ENCODE results near the gene ZFAND5.

ZFAND5 gene

GRCh38 chr9:72401396-72401795 lies 36.4 kb upstream of the ZFAND5 start:
- Mint-ChIP-seq H3K27ac (no peak overlapping the region), H3K4me1 (peaks cover 6% of the 10 kb centered on the region), H3K27me3 (ENCODE audit: low read depth, poor library complexity) (no peaks in the 10 kb centered on the region), H3K36me3 (ENCODE audit: low read depth) (no peaks in the 10 kb centered on the region), H3K4me3 (no peak overlapping the region), H3K9me3 (no peaks in the 10 kb centered on the region)
- DNase-seq: no peak
- no peak for TF ChIP-seq CTCF (IDR thresholded peaks at IDR 0.05)

- Mint-ChIP-seq H3K27me3 (ENCODE audit: low read depth, poor library complexity) (no peaks in the 10 kb centered on the region), H3K36me3 (ENCODE audit: low read depth) (no peaks in the 10 kb centered on the region), H3K4me3 (no peak overlapping the region), H3K4me1 (peaks cover 5% of the 10 kb centered on the region), H3K9me3 (no peaks in the 10 kb centered on the region), H3K27ac (no peak overlapping the region)
- no peak for DNase-seq
- no peak for TF ChIP-seq CTCF (IDR thresholded peaks at IDR 0.05)
Measured at GRCh38 chr9:72400866-72401265, 35.9 kb upstream of the ZFAND5 start.

GRCh38 chr9:72399391-72399790 lies 34.4 kb upstream of the ZFAND5 start:
- no peak overlapping the region for H3K4me3 Mint-ChIP-seq
- no peak for TF ChIP-seq CTCF (IDR thresholded peaks at IDR 0.05)
- H3K27me3 Mint-ChIP-seq (ENCODE audit: low read depth, poor library complexity): no peaks in the 10 kb centered on the region
- no peak overlapping the region for H3K27ac Mint-ChIP-seq
- no peaks in the 10 kb centered on the region for H3K4me1 Mint-ChIP-seq
- no peak for DNase-seq
- no peaks in the 10 kb centered on the region for H3K9me3 Mint-ChIP-seq
- no peaks in the 10 kb centered on the region for H3K36me3 Mint-ChIP-seq (ENCODE audit: low read depth)

GRCh38 chr9:72396247-72397091 lies 31.5 kb upstream of the ZFAND5 start:
- DNase-seq: no peak
- H3K4me1 Mint-ChIP-seq: no peaks in the 10 kb centered on the region
- no peak overlapping the region for H3K27ac Mint-ChIP-seq
- no peaks in the 10 kb centered on the region for H3K36me3 Mint-ChIP-seq (ENCODE audit: low read depth)
- peaks cover under 1% of the 10 kb centered on the region for H3K9me3 Mint-ChIP-seq
- no peak for TF ChIP-seq CTCF (IDR thresholded peaks at IDR 0.05)
- no peak overlapping the region for H3K4me3 Mint-ChIP-seq
- H3K27me3 Mint-ChIP-seq (ENCODE audit: low read depth, poor library complexity): peaks cover under 1% of the 10 kb centered on the region

- H3K36me3 Mint-ChIP-seq (ENCODE audit: low read depth): no peaks in the 10 kb centered on the region
- H3K4me1 Mint-ChIP-seq: no peaks in the 10 kb centered on the region
- H3K4me3 Mint-ChIP-seq: no peak overlapping the region
- H3K27ac Mint-ChIP-seq: no peak overlapping the region
- no peak for DNase-seq
- peaks cover 10% of the 10 kb centered on the region for H3K9me3 Mint-ChIP-seq
- TF ChIP-seq CTCF (IDR thresholded peaks at IDR 0.05): no peak
- peaks cover 10% of the 10 kb centered on the region for H3K27me3 Mint-ChIP-seq (ENCODE audit: low read depth, poor library complexity)
Measured at GRCh38 chr9:72394066-72394465, 29.1 kb upstream of the ZFAND5 start.

- no peak for DNase-seq
- no peak overlapping the region for H3K27ac Mint-ChIP-seq
- no peak for TF ChIP-seq CTCF (IDR thresholded peaks at IDR 0.05)
Measured at GRCh38 chr9:72390907-72391306, 25.9 kb upstream of the ZFAND5 start.

More at GRCh38 chr9:72390907-72391306, 25.9 kb upstream of the ZFAND5 start:
- no peaks in the 10 kb centered on the region for H3K36me3 Mint-ChIP-seq (ENCODE audit: low read depth)
- no peak overlapping the region for H3K4me3 Mint-ChIP-seq
- peaks cover 10% of the 10 kb centered on the region for H3K9me3 Mint-ChIP-seq
- no peaks in the 10 kb centered on the region for H3K4me1 Mint-ChIP-seq
- H3K27me3 Mint-ChIP-seq (ENCODE audit: low read depth, poor library complexity): peaks cover 10% of the 10 kb centered on the region

Data from nephron progenitor cell (in vitro differentiated cells).